GM12878 (cell line): Measurements from ENCODE around the gene CD151. TPM values are rescaled to one million over a fixed set of nuclear protein-coding genes. Genes with fewer than 3 reads are reported as not detected.
A peak's percentile ranks its signal among the peaks of the same experiment; 100 is the strongest.

Source experiments
- BCLAF1 ChIP-seq: fragments of 450-650 bp; IDR thresholded peaks from 2 replicates; pipeline ENCODE4 v1.6.1; 2017; ENCODE audit warnings: antibody characterized with exemption, mild to moderate bottlenecking, moderate library complexity
- CEBPZ ChIP-seq: fragments of 150-350 bp; IDR thresholded peaks from 2 replicates; pipeline ENCODE4 v1.6.1; 2016; ENCODE audit warnings: low read depth, low read length
- GATAD2B ChIP-seq: fragments of 450-650 bp; conservative IDR thresholded peaks from 2 replicates; pipeline ENCODE4 v1.6.1; 2017; ENCODE audit warnings: low read depth, mild to moderate bottlenecking, moderate library complexity
- HCFC1 ChIP-seq: fragments of 150-350 bp; IDR thresholded peaks from 2 replicates; pipeline ENCODE4 v1.6.1; 2014; ENCODE audit warnings: low read length
- HDAC6 ChIP-seq: fragments of 200-600 bp; sonication (generic); IDR thresholded peaks from one replicate; pipeline ENCODE4 v1.8.0; 2017; ENCODE audit warnings: antibody characterized with exemption; ENCODE audit not compliant: unreplicated experiment
- IRF3 ChIP-seq: fragments of 450-650 bp; IDR thresholded peaks from 2 replicates; pipeline ENCODE4 v1.6.1; 2014; ENCODE audit warnings: mild to moderate bottlenecking
- MEF2A ChIP-seq: IDR thresholded peaks from 2 replicates; pipeline ENCODE4 v1.6.1; 2011; ENCODE audit warnings: low read depth, mild to moderate bottlenecking, low read length, moderate library complexity; ENCODE audit not compliant: insufficient read depth
- REST ChIP-seq: IDR thresholded peaks from 2 replicates; pipeline ENCODE4 v1.6.1; 2012; ENCODE audit warnings: mild to moderate bottlenecking, low read depth, low read length
- SMARCA5 ChIP-seq: fragments of 450-650 bp; IDR thresholded peaks from 2 replicates; pipeline ENCODE4 v1.6.1; 2017; ENCODE audit warnings: mild to moderate bottlenecking
- SP1 ChIP-seq: IDR thresholded peaks from one replicate; pipeline ENCODE4 v1.6.1; 2011; ENCODE audit warnings: low read depth, low read length
- STAT1 ChIP-seq: fragments of 450-650 bp; conservative IDR thresholded peaks from 2 replicates; pipeline ENCODE4 v1.6.1; 2014; ENCODE audit warnings: antibody characterized with exemption, mild to moderate bottlenecking
- TCF12 ChIP-seq: IDR thresholded peaks from 2 replicates; pipeline ENCODE4 v1.6.1; 2011; ENCODE audit warnings: low read depth, mild to moderate bottlenecking, low read length
- YY1 ChIP-seq: IDR thresholded peaks from 2 replicates; pipeline ENCODE4 v1.6.1; 2011; ENCODE audit warnings: low read depth, mild to moderate bottlenecking, low read length
- polyA plus RNA-seq, 11 experiments: library from polyadenylated mRNA; depleted of rRNA in 4 of 11; unstranded in 6 of 11; stranded (reverse) in 5 of 11; fragments of >200 nt; fragmentation: Nextera tagmentation in 4 of 11; fragmentation: Illumina TruSeq in 1 of 11; extraction: Ambion mirVana in 4 of 11; extraction: Trizol in 1 of 11; gene quantifications; 1 replicate in 1 of 11; 2 replicates in 10 of 11; pipeline versions ENCODE4 v1.2.1 to v1.2.3, GENCODE V29; 2011 to 2016; ENCODE audit warnings: inconsistent platforms in 2 of 11, missing spikeins in 2 of 11, low read depth in 1 of 11
- total RNA-seq, 4 experiments: library from RNA; depleted of rRNA in 3 of 4; stranded (reverse); fragments of >200 nt in 3 of 4; fragmentation: Illumina TruSeq in 1 of 4; extraction: Trizol in 1 of 4; gene quantifications; 2 replicates each; pipeline versions ENCODE4 v1.2.1 to v1.2.3, GENCODE V29; 2013 to 2021
- TF ChIP-seq, protein P1 (sequence below): IDR thresholded peaks from 2 replicates; pipeline ENCODE4 v1.6.1; 2012; ENCODE audit warnings: low read depth, low read length, improper control_type of control experiment
- TF ChIP-seq, protein P2 (sequence below): IDR thresholded peaks from 2 replicates; pipeline ENCODE4 v1.6.1; 2012; ENCODE audit warnings: low read depth, low read length, improper control_type of control experiment

The CD151 gene
- total and polyA plus RNA-seq, 10 of the 15 experiments (the other 5 are each of a cell fraction or from before 2014, with no cell fraction given), result 0.52 to 41.7 (median 14.7) TPM

DNA sequence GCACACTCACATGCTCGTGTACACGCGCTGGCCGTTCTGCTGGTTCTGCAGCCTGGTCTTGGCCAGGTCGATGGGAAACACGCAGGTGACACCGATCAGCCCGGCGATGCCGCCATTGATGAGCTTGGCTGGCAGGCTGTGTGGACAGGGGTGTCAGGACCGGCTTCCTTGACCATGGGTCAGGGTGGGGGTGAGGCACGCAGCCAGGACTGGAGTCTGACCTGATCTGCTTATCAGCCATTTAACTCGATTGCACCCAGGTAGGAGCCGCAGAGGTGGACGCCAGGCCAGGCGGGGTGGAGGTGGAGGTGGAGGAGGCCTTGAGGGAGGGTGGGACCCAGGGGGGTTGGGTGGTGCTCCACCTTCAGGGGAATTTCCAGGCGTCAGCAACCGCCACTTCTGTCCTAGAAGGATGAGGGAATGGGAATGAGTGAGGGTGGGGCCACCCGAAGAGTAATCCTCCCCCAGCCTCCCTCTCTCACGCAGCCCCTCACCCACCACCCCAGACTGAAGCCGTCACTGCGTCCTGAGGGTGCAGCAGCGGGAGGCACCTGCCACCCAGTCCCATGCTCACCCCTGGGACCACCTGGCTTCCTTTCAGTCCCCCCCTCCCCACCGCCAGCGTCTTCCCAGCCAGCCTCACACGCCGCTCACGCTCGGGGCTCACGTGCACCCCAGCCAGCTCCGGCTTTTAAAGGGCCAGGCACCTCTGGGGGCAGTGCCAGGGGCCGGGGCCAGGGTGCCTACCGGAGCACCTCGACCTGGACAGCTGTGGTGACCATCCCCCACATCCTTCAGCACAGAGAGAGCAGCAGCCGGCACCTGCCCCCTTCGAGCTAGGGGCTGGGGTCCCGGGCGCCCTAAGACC lies 37.8 kb upstream of the CD151 start (continued):
- TF ChIP-seq BCLAF1 (no peak), HDAC6 (no peak), CEBPZ (no peak), SMARCA5 (no peak), STAT1 (no peak), TCF12 (0 out of 2 replicates have a peak, but pooled peaks have one; percentile 5), GATAD2B (no peak), IRF3 (no peak), YY1 (no peak), MEF2A (no peak), REST (no peak), HCFC1 (no peak), SP1 (no peak)
- TF ChIP-seq, protein P1, sequence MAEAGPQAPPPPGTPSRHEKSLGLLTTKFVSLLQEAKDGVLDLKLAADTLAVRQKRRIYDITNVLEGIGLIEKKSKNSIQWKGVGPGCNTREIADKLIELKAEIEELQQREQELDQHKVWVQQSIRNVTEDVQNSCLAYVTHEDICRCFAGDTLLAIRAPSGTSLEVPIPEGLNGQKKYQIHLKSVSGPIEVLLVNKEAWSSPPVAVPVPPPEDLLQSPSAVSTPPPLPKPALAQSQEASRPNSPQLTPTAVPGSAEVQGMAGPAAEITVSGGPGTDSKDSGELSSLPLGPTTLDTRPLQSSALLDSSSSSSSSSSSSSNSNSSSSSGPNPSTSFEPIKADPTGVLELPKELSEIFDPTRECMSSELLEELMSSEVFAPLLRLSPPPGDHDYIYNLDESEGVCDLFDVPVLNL, result no peak
- TF ChIP-seq, protein P2, sequence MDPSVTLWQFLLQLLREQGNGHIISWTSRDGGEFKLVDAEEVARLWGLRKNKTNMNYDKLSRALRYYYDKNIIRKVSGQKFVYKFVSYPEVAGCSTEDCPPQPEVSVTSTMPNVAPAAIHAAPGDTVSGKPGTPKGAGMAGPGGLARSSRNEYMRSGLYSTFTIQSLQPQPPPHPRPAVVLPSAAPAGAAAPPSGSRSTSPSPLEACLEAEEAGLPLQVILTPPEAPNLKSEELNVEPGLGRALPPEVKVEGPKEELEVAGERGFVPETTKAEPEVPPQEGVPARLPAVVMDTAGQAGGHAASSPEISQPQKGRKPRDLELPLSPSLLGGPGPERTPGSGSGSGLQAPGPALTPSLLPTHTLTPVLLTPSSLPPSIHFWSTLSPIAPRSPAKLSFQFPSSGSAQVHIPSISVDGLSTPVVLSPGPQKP, result no peak
